ENCODE measurements around the gene MUSK.
A peak's percentile ranks its signal among the peaks of the same experiment; 100 is the strongest.

Gene MUSK

GRCh38 chr9:110668570-110669167, at the start of gene MUSK:
TSS of gene MUSK (plus strand) at chr9:110668791. CDS start at chr9:110668905, 114 bp downstream.
- DNase-seq (ENCODE audit: low read depth in 2 of 2) = no peak

GRCh38 chr9:110619831-110620230, 48.8 kb upstream of the MUSK start:
- no peak for DNase-seq (ENCODE audit: low read depth in 2 of 2)

GRCh38 chr9:110620726-110621125, 47.9 kb upstream of the MUSK start:
- DNase-seq (ENCODE audit: low read depth in 2 of 2) = no peak

DNA sequence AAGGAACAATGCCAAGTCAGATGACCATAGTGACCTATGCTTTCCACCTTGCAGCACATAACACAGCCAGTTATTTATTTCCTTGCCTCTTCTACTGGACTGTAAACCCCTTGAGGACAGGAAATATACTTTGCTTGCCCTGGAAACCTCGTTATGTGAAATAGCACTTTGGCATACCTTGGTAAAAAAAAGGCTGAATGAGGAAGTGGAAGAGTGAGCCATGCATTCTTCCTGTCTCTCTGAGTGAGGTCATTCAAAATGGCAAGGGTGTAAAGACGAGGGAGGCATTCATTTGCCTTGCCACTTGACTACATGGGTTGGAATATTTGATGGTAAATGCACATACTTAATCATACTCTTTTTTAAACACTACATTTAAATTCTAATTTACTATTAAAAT, 46.2 kb upstream of the MUSK start:
- no peak for DNase-seq (ENCODE audit: low read depth in 2 of 2)

DNA sequence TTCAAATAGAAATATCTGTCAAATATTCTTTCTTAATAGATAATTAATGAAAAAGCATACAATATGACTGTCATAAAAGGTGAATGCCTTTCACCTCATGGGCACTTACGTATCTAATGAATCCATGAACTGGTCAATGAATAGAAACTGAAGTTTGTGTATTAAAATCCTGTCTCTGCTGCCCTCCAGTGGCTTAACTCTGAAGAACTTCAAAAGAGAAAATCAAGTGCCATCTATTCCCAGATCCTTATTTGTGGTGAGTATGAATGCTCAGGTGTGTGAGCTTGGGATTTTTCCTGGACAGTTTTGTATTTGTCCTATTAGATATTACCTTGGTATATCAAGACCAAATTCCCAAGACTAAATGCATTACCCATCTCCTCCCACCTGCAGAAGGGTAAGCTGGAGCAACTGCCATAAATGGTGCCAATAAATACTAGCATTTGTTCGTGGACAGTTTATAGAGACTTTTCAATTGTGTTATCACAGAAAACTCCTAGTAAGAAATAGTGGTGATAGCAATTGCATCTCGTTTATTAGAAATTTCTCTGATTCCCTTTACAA, 45.0 kb upstream of the MUSK start:
- no peak for DNase-seq (ENCODE audit: low read depth in 2 of 2)

GRCh38 chr9:110626101-110626829, 42.3 kb upstream of the MUSK start:
- no peak for DNase-seq (ENCODE audit: low read depth in 2 of 2)

DNA sequence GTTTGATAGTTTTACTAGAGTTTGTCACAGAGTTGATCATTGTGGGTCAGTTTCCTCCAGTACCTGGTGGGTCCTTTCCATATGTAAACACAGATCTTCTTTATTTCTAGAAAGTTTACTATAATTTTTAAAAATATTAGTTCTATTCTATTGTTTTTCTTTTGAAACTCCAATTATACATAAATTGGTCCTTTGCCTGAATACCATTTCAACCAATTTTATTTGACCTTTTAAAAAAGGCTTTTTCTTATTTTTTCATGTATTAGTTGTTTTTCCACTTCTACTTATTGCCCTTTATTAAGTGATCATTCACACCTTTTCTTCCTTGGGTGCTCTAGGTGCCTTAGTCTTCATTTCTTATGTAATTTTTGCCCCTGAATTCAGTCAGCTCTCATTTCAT, 33.0 kb upstream of the MUSK start:
- no peak for DNase-seq (ENCODE audit: low read depth in 2 of 2)

DNA sequence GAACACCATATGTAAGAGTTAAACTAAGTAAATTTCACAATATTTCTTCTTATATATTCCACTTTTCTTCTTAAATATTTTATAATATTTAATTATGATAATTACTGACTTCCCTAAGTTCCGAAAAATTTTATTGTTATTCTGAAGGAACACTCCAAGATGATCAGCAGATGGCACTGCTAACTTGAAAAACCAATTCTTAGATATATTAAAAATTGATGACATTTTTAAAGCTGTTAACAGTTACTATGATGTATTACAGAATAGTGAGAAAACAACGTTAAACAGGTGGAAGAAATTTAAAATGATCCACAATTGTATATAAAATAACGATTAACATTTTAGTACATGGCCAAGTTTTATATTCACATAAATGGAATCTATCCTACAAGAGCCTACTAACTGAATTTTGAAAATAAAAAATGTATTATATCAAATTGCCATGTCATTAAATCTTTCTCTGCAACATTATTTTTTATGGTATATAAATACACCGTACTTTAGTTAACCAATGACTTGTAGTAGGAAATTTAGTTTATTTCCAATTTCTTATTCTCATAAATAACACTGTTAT, 30.1 kb upstream of the MUSK start:
- no peak for DNase-seq (ENCODE audit: low read depth in 2 of 2)

GRCh38 chr9:110640736-110641135, 27.9 kb upstream of the MUSK start:
- no peak for DNase-seq (ENCODE audit: low read depth in 2 of 2)

DNA sequence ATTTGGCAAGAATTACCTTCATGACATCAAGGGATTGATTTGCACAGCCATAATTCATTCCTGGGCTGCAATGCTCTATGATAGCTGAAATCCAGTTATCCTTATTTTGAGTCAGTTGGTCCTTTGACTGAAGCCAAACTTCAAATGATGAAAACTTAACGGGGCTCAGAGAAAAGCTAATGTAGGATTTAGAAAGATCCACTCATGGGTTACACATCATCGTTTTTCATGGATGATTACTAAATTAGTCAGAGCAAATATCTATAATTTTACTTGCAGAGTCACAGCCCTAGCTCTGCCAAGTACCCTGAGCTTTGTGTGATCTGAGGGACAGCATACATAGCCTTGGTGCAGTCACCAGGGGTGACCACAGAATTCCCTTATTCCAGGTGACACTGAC, 27.3 kb upstream of the MUSK start:
- DNase-seq (ENCODE audit: low read depth in 2 of 2) = no peak

- no peak for DNase-seq (ENCODE audit: low read depth in 2 of 2)
Observed at GRCh38 chr9:110648696-110649095, 19.9 kb upstream of the MUSK start.

DNA sequence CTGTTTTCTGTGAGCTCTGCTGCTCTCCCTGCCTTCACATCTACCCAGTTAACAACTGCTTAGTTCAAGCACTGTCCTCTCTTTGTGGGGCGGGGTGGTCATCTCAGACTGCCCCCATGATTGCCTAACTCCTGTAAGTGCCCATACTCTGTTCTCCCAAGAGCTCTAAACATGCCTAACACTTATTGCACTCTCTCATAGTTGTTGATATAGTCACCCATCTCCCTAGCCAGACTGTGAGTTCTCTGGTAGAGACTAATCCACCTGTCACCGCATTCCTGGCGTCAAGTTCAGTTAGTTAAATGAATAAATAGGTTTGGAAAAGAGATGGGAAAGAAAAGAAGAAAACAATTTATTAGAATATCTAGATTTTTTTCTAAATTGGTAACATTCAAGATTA, 18.3 kb upstream of the MUSK start:
- no peak for DNase-seq (ENCODE audit: low read depth in 2 of 2)

DNA sequence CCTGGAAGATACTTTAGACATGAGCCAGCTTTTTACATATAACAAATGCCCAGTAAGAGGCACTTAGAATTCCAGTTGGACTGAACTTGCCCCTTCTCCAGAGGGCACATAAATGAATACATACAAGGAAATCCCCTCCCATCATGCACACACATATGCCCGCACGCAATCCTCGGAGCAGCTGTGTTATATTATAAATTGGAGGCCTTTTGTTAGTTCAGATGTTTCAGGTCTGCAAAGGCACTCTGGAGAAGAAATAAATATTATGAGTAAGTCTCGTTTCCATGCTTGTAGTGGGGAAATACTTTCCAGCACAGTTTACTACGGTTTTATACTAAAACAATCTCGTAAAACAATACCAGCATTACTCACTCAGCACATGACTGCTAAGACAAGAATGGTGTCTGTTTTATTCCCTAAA, 17.6 kb upstream of the MUSK start:
- DNase-seq (ENCODE audit: low read depth in 2 of 2) = peak; percentile 92 to 93

DNA sequence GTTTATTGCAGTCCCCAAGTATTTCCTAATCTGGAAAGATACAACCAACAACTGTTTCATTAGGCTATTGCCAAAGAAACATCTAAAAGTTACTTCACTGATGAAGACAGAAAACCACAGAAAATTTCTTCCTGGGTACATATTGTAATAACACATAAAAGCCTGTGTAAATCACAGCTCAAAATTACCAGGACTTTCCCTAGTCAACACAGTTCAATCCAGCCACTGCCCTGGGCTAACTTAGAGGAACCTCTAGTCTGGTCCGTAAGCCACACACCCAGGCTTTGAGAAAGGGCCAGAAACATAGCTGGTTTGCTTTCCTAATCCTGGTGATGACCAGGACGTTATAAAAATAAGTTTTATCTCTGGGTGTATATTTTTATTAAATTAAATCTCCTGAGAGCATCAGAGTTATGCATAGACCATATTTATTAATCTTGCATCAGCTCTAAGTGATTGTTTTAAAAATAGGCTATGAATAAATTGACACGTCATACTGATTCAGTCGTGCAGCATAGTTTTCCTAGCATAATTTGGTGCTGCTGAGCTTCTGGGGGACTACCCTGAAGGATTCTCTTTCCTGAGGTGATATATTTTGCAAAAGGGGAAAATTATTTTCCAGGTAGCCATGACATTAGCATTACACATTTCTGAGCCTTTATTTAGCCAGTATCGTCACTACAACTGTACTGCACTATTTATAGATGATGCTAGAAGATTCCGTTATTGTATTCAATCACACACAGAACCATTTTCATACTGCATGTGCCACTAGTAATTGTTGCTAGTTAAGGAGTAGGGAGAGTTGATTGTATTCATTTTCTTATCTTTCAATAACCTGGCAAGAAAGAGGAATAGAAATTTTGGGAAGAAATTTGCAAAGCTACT, 12.6 kb upstream of the MUSK start:
- DNase-seq (ENCODE audit: low read depth in 2 of 2) = no peak

DNA sequence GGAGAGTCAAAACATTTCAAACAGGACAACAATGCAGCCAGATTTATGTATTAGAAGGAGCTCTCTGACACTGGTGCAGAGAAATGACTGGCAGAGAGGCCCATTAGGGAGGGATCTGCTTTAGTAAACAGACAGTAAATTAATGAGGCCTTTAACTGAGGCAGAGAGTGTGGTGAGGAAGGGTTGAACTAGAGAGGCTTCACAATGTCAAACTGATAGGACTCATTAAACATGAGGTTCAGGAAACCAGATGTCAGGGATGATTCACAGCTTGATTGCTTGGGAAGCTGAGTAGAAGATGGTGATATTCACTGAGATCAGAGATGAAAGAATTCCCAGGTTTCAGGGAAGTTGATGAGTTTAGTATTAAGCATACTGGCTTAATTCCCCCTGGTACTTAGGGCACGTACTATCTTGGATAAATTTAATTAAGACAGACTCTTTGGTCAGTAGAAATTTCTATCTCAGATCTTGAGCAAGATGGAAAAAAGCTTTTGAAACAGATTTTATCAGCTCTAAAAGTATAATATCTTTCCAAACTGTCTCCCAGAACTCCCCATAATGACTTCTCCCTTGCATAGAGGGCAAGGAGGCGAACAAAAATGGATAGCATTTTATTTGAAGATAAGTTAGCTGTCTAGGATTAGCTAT, 8.6 kb upstream of the MUSK start:
- peak; percentile 26 to 33 for DNase-seq (ENCODE audit: low read depth in 2 of 2)

- no peak for DNase-seq (ENCODE audit: low read depth in 2 of 2)
Observed at GRCh38 chr9:110669433-110669832, 842 bp downstream of the MUSK start.

GRCh38 chr9:110671849-110672248, 3.3 kb downstream of the MUSK start:
- DNase-seq (ENCODE audit: low read depth in 2 of 2) = no peak

DNA sequence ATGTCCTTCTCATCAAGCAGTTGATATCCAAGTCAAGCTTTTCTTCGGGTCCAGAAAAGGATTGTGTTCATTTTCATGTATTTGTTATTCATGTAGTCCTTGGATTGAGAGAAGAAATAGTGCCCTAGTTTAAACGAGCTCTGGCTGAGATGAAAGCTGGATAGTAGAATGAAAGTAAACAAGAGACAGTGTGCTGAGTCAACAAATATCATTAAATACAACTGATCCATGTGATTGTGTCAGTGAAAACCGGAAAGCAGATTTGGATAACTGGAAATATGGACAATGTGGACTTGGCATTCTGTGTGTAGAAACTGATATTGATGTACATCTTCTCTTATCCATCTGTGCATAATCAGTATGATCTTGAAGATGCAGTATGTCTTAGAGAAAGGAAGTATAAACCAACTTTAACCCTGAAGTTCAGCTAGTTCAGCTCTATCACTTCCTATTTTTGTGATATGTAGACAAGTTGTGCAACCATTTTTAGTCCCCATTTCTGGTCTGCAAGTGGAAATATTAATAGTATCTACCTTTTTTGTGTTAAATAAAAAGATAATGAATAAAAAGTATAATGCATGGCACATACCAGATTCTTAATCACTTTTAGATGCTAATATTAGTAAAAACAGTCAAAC, 4.4 kb downstream of the MUSK start:
- DNase-seq (ENCODE audit: low read depth in 2 of 2) = no peak

GRCh38 chr9:110687497-110687896, 18.9 kb downstream of the MUSK start:
- DNase-seq (ENCODE audit: low read depth in 2 of 2) = no peak

DNA sequence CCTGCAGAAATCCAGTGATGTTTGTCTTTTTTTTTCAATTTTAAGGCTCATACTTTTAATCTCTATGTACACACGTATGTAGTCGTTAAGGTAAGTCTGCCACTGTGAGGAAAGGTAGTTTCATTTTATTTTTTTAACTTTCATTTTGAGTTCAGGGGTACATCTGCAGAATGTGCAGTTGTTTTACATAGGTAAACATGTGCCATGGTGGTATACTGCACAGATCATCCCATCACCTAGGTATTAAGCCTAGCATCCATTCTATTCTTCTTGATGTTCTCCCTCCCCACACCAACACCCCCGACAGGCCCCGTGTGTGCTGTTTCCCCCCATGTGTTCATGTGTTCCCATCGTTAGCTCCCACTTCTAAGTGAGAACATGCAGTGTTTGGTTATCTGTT, 19.7 kb downstream of the MUSK start:
- DNase-seq (ENCODE audit: low read depth in 2 of 2) = no peak

- no peak for DNase-seq (ENCODE audit: low read depth in 2 of 2)
Observed at GRCh38 chr9:110691002-110691549, 22.5 kb downstream of the MUSK start.

Data from fibroblast of skin of left biceps (primary cell).